ENCODE measurements around the gene ANKRD33.

- TF ChIP-seq, protein P1, sequence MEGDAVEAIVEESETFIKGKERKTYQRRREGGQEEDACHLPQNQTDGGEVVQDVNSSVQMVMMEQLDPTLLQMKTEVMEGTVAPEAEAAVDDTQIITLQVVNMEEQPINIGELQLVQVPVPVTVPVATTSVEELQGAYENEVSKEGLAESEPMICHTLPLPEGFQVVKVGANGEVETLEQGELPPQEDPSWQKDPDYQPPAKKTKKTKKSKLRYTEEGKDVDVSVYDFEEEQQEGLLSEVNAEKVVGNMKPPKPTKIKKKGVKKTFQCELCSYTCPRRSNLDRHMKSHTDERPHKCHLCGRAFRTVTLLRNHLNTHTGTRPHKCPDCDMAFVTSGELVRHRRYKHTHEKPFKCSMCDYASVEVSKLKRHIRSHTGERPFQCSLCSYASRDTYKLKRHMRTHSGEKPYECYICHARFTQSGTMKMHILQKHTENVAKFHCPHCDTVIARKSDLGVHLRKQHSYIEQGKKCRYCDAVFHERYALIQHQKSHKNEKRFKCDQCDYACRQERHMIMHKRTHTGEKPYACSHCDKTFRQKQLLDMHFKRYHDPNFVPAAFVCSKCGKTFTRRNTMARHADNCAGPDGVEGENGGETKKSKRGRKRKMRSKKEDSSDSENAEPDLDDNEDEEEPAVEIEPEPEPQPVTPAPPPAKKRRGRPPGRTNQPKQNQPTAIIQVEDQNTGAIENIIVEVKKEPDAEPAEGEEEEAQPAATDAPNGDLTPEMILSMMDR (IDR thresholded peaks at IDR 0.05; ENCODE audit: insufficient read depth, low read depth, low read length): no peak
- no peak for TF ChIP-seq EZH2 (IDR thresholded peaks at IDR 0.05; ENCODE audit: insufficient read depth, low read length)
Measured at GRCh38 chr12:51890133-51890464, 2.2 kb downstream of the ANKRD33 start.

Measured in astrocyte (in vitro differentiated cells and primary cell).